HG02884 (cell line): ENCODE measurements around the gene PLXNC1.

Experiments used
- ATAC-seq: cut with Tn5 transposase; IDR thresholded peaks from one replicate; pipeline ENCODE4 v1.9.1; 2021; ENCODE audit warnings: mild to moderate bottlenecking, moderate library complexity; ENCODE audit not compliant: unreplicated experiment

PLXNC1 gene

DNA sequence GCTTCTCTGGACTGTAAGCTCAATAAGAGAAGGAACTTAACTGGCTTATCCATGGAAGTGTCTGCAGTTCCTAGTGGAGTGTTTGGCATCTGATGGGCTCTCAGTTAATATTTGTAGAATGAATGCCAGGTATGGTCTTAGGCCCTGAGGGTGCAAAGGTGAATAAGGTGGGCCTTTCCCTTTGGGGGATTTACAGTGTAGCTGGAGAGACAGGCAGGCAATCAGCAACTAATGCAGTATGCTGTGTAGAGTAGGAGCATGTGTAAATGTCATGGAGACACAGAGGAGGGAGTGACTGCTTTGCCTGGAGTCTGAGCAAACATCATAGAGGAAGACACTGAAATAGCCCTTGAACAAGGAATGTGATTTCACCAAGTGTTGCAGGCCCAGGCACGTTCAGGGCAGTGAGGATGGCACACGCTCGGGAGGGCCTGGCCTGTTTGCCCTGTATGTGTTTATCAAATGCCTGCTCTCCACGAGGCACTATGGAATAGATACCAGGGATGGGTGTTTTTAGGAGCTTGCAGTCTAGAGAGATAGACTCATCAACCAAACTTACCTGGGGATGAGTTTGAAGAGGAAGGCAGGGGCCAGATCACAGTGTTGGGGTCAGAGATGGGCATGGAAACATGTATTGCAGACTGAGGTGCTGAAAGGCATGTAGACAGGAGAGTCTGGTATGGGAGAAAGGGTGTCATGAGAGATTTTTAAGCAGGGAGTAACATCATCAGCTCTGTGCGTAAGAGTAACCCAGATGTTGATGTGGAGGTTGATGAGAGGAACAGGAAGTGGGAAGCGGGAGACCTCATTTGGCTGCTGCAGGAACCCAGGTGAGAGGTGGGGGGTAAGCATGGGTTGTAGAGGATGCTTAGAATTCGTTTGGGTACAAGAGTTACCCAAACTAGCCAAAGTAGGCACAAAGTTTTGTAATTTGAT, 54.1 kb downstream of the PLXNC1 start:
- ATAC-seq, result no peak

DNA sequence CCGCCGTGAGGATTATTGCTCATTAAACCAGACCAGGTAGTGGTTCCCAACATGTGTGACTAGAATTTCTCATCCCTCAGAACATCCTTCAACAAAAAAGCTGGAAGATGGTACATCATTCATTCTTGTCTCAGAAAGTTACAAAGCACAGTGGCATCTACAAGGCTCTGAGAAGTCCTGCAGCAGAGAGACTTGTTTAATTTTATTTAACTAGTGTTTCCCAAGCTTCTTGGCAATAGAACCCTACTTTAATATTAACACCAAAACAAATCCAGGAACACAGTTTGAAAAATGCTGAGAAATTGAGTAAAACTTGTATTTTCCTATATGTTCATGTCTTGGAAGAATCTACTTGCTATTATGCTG, 54.8 kb downstream of the PLXNC1 start:
- ATAC-seq, result no peak

DNA sequence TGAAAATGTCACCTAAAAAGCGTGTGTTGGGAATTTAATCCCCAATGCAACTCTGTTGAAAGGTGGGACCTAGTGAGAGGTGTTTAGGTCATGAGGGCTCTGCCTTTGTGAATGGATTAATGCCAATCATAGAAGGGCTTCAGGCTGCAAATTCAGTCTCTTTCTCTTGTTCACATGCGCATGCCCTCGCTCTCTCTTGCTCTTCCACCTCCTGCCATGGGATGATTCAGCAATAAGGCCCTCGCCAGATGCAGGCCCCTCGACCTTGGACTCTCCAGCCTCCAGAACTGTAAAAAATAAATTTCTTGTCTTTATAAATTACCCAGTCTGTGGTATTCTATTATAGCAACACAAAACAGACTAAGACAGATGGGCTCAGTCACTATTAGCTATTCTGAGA, 55.4 kb downstream of the PLXNC1 start:
- ATAC-seq, result no peak

DNA sequence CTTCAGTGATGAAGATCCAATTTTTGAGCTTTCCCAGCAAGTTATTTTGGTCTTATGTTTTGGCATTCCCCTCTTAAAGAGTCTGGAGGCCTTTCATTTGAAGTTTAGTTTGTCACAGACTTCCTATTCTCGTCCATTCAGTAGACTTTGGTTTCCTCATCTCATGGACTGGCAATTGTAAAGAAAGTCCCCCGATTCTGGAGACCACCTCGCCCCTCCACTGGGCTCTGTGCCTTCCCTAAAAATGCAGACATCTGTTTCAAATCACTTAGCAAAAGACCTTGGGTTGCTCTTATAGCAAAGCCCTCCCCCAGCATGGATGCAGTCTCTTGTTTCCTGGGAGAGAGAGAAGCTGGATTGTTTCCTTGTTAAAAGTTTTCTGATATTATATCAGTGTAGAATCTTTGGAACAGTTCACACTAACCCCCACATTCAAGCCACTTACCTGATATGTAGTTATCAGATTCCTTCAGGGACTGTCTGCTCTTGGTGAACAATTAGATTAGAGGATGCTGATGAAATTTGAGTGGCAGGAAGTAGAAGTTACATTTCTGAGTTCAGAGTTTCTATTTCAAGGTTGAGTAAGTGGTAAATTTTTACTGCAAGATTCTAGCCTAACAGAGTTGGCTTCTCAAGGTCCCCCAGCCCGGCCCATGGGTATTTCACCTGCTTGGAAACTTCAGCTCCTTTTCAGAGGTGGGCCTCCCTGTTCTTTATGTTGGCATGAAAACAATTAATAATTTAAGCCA, 56.3 kb downstream of the PLXNC1 start:
- ATAC-seq, result peak; percentile 33

DNA sequence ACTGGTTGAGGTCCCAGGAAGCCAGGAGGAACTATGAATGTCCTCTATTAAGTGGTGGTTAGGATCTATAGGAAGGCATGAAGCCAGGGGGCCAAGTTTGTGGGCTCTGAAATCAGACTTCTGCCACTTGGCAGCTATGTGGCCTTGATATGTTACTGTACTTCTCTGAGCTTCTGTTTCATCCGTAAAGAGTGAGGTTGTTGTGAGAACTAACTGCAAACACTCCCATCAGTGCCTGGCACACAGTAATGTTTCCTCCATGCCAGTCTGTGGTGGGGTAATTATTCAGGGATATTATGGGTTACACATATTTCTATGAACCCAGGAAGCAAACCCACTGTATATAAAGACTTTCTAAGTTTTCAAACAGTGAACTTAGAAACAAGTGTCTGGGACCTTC, 57.4 kb downstream of the PLXNC1 start:
- no peak for ATAC-seq

DNA sequence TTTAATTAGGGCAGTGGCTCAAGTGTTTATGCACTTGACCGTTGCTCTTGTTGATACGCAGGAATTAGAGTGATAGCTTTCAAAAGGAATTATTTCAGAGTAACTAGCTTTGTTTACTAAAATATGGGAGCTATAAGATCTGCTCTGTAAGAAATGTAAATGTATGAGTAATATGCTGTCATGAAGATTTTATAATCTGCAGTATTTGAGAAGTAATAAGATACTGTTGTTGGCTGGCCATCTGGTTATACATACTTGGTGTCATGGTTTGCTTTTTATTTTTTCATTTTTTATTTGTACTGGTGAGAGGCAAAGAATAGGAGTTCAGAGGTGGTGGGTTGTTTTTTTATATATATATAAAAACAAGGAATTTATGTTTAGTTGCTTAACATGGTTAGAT, 58.5 kb downstream of the PLXNC1 start:
- ATAC-seq, result no peak

DNA sequence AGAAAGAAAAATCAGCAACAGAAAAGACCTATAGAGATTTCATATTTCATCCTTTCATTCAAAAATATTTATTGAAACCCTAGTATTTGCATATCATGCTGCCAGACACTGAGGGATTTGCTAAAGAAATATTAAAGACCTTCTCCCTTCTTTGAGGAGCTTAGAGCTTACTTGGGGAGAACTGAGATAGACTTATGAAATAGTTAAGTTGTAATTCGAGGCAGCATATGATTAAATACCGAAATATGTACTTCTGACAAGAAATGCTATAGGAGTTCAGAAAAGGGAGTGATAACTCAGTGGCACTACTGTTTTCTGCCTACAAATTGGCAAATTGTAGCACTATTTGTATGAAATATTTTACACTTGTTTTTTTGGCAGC, 59.1 kb downstream of the PLXNC1 start:
- ATAC-seq, result no peak

DNA sequence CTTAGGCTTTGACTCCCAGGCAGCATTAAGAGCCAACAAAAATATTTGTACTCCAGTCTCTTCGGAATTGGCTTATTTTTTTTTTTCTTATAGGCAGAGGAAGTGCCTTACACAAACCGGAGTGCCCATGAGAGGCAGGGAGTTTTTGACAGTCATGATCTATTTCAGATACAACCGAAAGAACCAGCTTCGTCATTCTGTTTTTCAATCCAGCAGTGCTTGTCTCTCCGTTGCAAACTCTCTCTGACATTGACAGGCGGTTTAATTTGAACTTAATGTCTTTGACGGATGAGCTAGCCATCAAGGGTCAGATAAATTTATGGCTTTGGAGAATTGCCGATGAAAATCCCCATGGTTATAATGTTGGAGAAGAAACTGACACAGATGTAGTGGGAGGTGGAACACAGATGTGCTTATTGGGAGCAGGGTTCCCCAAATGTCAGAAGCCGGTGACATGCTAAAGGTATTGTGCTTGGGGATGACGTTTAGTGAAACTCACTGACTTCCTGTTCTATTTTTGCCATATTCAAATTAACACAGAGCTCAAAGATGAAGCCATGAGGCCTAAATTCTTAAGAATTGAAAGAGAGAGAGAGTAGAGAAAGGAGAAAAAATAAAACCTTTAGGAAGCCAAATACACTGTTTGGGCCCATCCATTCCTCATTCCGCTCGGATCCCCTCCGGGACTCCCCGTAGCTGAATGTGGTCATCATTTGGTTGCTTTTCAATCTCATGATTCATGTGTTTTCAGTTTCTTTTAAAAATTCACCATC, 59.7 kb downstream of the PLXNC1 start:
- peak; percentile 71 for ATAC-seq

DNA sequence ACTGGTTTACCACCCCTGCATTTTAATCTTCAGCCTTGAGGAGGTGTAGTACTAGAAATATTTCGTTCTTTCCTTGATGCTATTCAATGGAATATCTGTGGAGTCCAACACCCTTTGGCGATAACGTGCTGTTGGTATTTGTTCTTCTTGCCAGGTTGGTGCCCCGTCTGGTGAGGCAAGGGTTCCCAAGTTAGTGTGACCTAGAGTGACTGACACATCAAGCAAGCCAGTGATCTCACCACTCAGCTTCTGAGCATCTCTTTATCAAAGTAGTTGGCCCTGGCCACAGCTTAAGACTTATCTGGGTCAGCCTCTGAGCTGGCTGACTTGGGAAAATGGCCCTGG, 60.2 kb downstream of the PLXNC1 start:
- peak; percentile 36 for ATAC-seq

DNA sequence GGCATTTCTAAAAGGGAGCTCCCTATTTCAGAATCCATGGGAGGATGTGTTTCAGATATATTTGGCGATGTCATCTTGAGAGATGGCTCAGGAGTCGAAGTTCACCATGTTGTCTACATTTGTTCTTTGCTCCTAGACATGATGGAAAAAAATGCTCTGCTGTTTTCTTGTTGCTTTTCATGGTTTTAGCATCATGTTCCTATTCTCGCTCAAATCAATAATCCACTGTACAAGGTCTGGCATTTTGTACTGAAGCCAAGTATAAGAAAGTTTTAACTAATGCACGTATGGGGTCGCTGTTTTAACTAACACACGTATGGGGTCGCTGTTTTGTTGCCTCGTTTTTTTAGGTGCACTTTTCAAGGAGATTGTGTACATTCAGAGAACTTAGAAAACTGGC, 60.9 kb downstream of the PLXNC1 start:
- ATAC-seq, result no peak

DNA sequence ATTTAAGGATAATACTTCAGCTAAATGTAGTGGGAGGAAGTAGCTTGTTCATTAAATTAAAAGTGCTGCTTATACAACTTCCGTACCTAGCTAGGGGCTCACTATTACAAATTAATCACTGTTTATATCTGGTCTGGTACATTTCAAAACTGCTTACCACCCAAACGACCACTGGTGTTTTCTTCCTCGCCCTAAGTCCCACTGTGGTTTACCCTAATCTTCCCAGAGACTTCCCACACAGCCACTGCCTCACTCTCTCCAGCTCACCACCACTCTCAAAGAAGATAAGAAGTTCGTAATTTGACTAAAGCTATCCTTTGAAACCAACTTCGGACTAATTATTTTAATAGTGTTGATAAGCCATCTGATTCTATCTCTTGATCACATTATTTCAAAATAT, 62.6 kb downstream of the PLXNC1 start:
- ATAC-seq, result no peak

DNA sequence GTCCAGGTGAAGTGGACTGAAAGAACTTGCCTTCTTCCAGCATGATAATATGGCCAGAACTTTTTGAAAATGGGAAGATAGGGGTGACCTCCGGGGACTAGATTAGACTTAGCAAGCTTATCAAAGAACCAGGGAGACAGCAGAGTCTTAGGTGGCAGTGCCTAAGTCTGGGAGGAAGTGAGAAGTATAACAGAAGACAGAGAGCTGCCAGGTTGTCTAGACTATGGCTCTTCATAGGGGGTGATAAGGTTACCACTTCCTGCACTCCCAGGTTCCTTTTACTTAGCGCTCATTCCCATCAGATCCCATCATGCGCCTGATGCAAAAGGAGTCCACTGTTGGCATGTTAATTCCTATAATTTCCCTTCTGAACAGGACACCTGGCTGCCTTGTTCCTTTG, 69.9 kb downstream of the PLXNC1 start:
- ATAC-seq, result no peak

DNA sequence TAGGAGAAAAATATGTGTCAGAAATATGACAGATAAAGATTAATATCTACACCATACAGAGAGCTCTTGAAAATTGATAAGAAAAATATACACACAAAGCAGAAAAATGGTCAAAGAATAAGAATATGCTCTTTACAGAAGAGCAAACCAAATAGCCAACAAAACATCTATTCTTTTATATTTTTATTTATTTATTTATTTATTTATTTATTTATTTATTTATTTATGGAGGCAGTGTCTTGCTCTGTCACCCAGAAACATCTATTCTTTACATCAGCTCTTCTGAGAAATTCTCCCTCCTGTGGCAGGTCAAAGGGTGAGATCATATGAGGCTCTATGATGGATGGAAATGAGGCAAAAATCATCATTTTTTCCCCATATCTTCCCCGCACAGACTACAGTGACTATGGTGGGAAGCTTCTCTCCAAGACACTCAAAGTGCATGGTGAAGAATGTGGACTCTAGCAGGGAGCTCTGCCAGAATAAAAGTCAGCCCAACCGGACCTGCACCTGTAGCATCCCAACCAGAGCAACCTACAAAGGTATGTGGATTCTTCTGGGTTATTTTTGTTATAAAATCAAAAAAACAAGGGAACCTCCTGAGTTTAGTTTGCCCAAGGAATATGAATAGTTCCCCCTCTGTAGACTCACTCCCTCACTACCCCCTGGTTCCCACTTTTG, 71.4 kb downstream of the PLXNC1 start:
- no peak for ATAC-seq

DNA sequence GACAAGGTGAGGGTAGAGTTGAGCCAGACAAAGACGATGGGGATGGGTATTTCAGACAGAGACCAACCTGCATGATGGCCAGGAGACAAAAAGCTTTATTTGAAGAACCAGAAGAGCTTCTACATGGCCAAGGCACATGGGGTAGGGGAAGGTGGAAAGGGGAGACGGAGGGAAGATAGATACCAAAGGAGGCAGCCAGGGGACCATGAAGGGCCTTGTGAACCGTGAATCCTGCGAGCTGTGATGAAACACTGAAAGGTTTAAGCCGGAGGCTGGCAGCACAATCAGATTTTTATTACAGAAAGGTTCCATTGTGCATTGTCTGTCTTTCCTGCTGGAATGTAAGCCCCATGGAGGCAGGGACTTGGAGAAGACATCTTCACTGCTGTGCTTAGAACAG, 72.4 kb downstream of the PLXNC1 start:
- no peak for ATAC-seq

DNA sequence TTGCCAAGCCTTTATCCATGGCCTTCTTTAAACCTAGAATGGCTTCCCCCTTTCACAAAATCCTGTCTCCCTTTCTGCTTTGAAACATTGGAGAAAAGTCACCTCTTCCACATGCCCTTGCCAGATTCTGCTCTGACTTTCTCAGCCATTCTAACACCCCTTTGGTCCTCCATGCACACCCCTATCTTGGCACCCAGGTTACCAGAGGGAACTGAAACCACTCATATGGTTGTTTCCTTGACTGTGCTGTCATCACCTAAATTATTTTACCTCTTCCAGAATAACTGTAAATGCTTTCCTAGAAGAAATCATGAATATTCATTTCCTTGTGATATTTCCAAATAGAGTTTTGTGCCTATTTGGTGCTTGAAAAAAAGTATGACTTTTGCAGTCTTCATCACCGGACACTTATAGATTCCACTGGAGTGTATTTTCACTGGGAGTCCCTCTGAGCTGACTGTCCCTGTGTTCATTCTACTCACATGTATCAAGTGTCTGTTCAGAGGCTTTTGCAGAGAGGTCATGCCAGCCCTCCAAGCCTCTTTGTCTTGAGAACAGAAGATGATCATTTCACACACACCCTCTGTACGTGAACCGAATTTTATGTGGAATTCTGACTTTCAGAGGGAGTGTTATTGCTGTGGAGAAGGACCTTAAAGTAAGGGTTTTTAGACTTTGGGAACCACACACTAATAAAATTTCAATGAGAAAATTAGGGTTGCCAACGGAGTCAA, 74.1 kb downstream of the PLXNC1 start:
- peak; percentile 68 for ATAC-seq

DNA sequence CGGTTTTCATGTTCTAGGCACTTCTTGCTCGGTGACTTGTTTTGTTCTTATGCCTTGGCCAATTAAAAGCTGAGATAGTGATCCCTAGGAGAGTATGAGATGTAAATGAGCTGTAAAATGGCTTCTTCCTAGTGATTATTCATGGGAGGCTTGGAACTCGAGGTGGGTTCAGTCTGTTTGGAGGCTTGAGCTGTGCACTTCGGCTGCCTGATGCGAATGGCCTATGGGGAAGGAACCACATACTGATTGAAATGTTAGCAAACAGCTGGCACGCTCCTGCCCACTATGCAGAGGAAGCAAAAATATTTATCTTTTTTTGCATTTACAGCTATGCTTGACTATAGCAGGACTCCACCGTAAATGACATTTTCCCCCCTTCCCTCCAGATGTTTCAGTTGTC, 75.5 kb downstream of the PLXNC1 start:
- ATAC-seq, result no peak

DNA sequence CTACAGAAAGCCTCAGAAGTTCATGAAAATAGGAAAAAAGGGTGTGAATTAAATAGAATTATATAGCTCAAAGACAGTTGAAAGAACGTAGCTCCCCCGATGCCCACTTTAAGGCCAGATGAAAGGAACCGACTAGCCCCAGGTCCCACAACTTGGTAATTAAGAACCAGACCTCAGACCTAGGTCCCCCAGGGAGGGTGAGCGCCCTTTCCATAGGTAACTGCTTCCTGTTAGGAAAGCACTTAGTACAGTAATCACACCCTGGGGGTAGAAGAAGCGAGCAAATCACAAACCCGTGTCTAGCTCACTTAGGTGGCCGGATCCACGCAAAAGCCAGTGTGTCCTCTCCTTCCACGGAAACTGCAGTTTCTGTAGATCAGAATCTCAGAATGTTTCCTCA, 77.1 kb downstream of the PLXNC1 start:
- no peak for ATAC-seq

DNA sequence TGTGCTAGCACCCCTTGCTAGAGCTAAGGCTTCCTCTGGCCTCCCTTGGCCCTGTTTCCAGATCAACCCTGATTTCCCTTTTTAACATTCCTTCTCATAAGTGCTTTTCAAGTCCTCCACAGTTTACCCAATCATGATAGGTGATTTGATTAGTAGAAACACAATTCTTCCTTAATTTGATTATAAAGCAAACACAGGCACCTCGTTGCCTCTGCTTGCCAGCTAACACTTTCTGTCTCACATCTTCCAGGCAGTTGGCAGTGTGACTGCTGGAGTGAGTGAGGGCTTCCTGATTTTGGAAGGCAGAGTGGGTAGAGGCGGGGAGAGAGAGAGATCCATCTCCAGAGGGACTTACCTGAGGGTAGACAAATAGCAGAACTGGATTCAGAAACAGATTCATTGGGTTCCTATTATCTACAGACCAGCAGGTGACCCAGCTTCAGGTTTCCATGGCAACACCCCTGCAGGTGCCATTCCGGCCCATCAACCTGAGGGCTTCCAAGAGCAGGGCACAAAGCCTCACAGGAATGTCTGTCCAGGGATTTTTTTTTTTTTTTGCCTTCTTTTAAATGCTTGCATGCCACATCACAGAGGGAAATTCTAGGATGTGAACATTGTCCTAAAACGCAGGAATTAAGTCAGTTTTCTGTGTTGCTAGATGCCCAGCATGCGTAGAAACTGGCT, 77.7 kb downstream of the PLXNC1 start:
- no peak for ATAC-seq

DNA sequence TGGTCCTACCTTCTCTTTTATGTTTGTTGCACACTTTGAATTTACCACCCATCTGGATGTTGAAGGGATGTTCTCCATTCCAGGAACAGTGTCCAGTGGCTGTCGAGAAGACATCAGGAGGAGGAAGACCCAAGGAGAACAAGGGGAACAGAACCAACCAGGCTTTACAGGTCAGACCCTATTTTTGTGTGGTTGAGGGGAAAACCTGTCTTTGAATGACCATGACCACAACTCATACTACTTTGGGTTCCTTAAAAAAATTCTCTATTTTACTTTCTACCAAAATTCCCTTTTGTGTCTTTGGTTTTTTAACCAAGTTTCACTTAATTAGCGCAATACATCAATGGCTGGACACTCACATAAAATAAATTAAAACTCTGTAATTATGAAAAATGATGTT, 78.7 kb downstream of the PLXNC1 start:
- no peak for ATAC-seq

DNA sequence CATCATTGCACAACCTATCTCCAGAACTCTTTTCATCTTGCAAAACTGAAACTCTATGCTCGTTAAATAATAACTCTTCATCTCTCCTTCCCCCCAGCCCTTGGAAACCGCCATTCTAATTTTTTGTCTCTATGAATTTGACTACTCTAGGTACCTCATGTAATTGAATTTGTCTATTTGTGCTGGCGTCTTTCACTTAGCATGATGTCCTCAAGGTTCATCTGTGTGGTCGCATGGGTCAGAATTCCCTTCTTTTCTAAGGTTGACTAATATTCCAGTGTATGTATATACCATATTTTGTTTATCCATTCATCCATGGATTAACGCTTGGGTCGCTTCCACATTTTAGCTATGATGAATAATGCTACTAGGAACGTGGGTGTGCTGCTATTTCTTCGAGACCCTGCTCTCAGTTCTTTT, 80.1 kb downstream of the PLXNC1 start:
- no peak for ATAC-seq
